Esophagus muscularis mucosa (tissue), 4 donors: ENCODE results near the gene ITPR2. TPM values are rescaled to one million over a fixed set of nuclear protein-coding genes. Genes with fewer than 3 reads are reported as not detected.
A peak's percentile ranks its signal among the peaks of the same experiment; 100 is the strongest.

Experiments
- DNase-seq: peaks from one replicate; pipeline ENCODE4 v3.0.0-alpha.2; 2017; ENCODE audit errors: extremely low spot score
- H3K27ac ChIP-seq, 4 donors: fragments of 200-600 bp; sonication (generic); replicated peaks in 1 of 4; 1 replicate in 3 of 4; 2 replicates in 1 of 4; pipeline ENCODE4 v1.5.1; 2016 to 2019; ENCODE audit warnings: mild to moderate bottlenecking in 1 of 4
- H3K27me3 ChIP-seq, 4 donors: fragments of 200-600 bp; sonication (generic); one replicate each; pipeline versions ENCODE4 v1.5.1 to v1.6.0; 2016 to 2019
- H3K36me3 ChIP-seq, 4 donors: fragments of 200-600 bp; sonication (generic); one replicate each; pipeline ENCODE4 v1.5.1; 2016 to 2019
- H3K4me1 ChIP-seq, 4 donors: fragments of 200-600 bp; sonication (generic); one replicate each; pipeline ENCODE4 v1.5.1; 2016 to 2019
- H3K4me3 ChIP-seq, 4 donors: fragments of 200-600 bp; sonication (generic); 1 replicate in 2 of 4; 2 replicates in 2 of 4; pipeline ENCODE4 v1.5.1; 2016 to 2019; ENCODE audit warnings: mild to moderate bottlenecking in 4 of 4, moderate library complexity in 1 of 4
- H3K9me3 ChIP-seq, 4 donors: fragments of 200-600 bp; sonication (generic); 1 replicate in 3 of 4; 2 replicates in 1 of 4; pipeline ENCODE4 v1.5.1; 2016 to 2019
- EP300 ChIP-seq: sonication (generic); formaldehyde crosslinking; IDR thresholded peaks from one replicate; pipeline ENCODE4 v1.6.1; 2017; ENCODE audit warnings: antibody characterized with exemption
- POLR2A ChIP-seq: fragments of 450-650 bp; IDR thresholded peaks from one replicate; pipeline ENCODE4 v1.6.1; 2017; ENCODE audit warnings: antibody characterized with exemption, moderate library complexity, mild to moderate bottlenecking, low read depth
- POLR2AphosphoS5 ChIP-seq, 2 donors: sonication (generic); formaldehyde crosslinking; IDR thresholded peaks; one replicate each; pipeline ENCODE4 v1.6.1; 2017; ENCODE audit warnings: antibody characterized with exemption in 2 of 2
- WGBS: methylation state at CpG from one replicate; pipeline ENCODE4 v1.1.5; 2018; 5-methylcytosine and 5-hydroxymethylcytosine counted together
- intact Hi-C: fragments of 100-400 bp; cut with DNase I; formaldehyde crosslinking; loops from one replicate; pipeline ENCODE4 v1.15.1; 2023
- total RNA-seq, 4 donors: library from RNA; depleted of rRNA; stranded (reverse); fragments of >200 nt; gene quantifications; one replicate each; pipeline versions ENCODE4 v1.1.0 to v1.2.1, GENCODE V29; 2016
- TF ChIP-seq, protein P1 (sequence below), 3 experiments: fragments of 200-600 bp in 2 of 3; fragments of 450-650 bp in 1 of 3; sonication (generic) in 2 of 3; IDR thresholded peaks; one replicate each; pipeline ENCODE4 v1.5.1; 2017 to 2019; ENCODE audit warnings: antibody characterized with exemption in 3 of 3, mild to moderate bottlenecking in 2 of 3, moderate library complexity in 1 of 3

Gene ITPR2
- total RNA-seq, 4 donors from 2014 or later = 23.7 to 26.6 (median 25.4) TPM

DNA sequence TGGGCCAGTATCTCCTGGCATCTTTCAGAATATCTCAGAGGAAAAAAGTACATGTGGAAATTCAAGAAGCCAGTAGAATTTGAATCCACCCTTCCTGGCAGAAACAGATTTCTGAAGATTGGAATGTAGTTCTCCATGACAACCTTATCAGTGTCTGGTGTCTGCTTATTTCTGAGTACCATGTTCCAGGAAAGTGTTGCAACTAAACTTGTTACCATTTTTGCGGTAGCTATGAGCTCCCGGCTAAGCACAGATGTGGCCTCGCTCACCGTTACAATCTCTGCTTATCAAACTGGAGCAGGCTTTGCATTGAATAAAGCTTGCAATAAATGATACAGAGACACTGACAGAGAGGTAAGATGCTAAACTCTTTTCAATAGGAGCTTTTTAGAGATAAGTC lies 13.0 kb upstream of the ITPR2 start:
- DNase-seq = no peak
- no peaks in the 10 kb centered on the region for H3K9me3 ChIP-seq
- no peak overlapping the region for H3K27ac ChIP-seq
- no peak overlapping the region for H3K4me3 ChIP-seq
- intact Hi-C loops = no loop called here
- H3K36me3 ChIP-seq = no peaks in the 10 kb centered on the region
- H3K4me1 ChIP-seq = peaks cover 0 to 15% (median 9%) of the 10 kb centered on the region in 4 donors
- 37% methylated on average over 4 of the region's 4 CpGs for WGBS
- TF ChIP-seq, protein P1, sequence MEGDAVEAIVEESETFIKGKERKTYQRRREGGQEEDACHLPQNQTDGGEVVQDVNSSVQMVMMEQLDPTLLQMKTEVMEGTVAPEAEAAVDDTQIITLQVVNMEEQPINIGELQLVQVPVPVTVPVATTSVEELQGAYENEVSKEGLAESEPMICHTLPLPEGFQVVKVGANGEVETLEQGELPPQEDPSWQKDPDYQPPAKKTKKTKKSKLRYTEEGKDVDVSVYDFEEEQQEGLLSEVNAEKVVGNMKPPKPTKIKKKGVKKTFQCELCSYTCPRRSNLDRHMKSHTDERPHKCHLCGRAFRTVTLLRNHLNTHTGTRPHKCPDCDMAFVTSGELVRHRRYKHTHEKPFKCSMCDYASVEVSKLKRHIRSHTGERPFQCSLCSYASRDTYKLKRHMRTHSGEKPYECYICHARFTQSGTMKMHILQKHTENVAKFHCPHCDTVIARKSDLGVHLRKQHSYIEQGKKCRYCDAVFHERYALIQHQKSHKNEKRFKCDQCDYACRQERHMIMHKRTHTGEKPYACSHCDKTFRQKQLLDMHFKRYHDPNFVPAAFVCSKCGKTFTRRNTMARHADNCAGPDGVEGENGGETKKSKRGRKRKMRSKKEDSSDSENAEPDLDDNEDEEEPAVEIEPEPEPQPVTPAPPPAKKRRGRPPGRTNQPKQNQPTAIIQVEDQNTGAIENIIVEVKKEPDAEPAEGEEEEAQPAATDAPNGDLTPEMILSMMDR (IDR thresholded peaks at IDR 0.05) = no peak
- TF ChIP-seq POLR2AphosphoS5 (IDR thresholded peaks at IDR 0.05) (no peak), POLR2A (no peak), EP300 (no peak)
- no peaks in the 10 kb centered on the region for H3K27me3 ChIP-seq

DNA sequence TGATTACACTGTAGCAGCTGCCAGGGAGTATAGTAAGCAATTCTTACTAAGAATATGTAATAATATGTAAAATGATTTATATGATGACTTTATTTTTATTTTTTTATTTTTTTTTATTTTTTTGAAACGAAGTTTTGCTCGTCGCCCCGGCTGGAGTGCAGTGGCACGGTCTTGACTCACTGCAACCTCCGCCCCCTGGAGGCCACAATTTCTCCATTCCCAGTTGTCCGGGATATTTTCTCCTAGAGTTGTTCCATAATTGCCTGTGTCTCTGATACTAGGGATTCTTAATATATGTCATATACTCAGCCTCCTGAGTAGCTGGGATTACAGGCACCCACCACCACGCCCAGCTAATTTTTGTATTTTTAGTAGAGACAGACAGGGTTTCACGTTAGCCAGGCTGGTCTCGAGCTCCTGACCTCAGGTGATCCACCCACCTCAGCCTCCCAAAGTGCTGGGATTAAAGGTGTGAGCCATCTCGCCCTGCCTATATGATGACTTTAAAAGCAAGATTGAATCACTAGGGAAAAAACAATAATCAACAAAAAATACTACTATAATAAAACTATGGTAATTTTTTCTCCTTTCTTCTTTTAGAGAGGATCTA lies 12.2 kb upstream of the ITPR2 start:
- Histone ChIP-seq H3K4me1 (peaks cover 0 to 15% (median 9%) of the 10 kb centered on the region in 4 donors), H3K27ac (no peak overlapping the region), H3K27me3 (no peaks in the 10 kb centered on the region), H3K4me3 (no peak overlapping the region), H3K36me3 (no peaks in the 10 kb centered on the region), H3K9me3 (no peaks in the 10 kb centered on the region)
- DNase-seq = no peak
- intact Hi-C loops = no loop called here
- WGBS = 42% methylated on average over 11 of the region's 11 CpGs
- no peak for TF ChIP-seq POLR2A
- TF ChIP-seq, protein P1 (IDR thresholded peaks at IDR 0.05) = peak; percentile 56 to 71 (median 57)
- no peak for TF ChIP-seq POLR2AphosphoS5 (IDR thresholded peaks at IDR 0.05)
- no peak for TF ChIP-seq EP300

DNA sequence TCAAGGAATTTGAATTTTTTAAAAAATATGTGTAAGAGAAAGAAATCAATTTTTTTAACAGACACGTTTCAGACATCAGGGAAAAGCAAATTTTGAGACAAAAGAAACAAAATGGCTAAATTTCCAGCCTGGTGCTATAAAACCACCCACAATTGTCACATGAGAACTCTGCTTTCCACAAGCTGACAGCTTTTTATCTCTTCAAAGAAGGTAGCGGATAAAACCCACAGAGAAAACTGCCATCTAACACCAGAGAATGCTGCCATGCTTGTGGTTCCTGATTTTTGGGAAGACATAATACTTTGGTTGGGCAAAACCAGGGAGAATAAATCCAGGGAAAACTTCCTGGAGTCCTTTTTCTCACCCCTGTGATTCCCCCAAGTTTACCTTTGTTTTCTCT lies 10.3 kb upstream of the ITPR2 start:
- Histone ChIP-seq H3K27ac (no peak overlapping the region), H3K36me3 (no peaks in the 10 kb centered on the region), H3K4me3 (no peak overlapping the region), H3K4me1 (peaks cover 0 to 15% (median 9%) of the 10 kb centered on the region in 4 donors), H3K27me3 (no peaks in the 10 kb centered on the region), H3K9me3 (no peaks in the 10 kb centered on the region)
- DNase-seq = no peak
- intact Hi-C loops = no loop called here
- TF ChIP-seq EP300 (no peak), POLR2AphosphoS5 (IDR thresholded peaks at IDR 0.05) (no peak), POLR2A (no peak)
- TF ChIP-seq, protein P1 (IDR thresholded peaks at IDR 0.05) = no peak
- 88% methylated on average over 2 of the region's 2 CpGs for WGBS

DNA sequence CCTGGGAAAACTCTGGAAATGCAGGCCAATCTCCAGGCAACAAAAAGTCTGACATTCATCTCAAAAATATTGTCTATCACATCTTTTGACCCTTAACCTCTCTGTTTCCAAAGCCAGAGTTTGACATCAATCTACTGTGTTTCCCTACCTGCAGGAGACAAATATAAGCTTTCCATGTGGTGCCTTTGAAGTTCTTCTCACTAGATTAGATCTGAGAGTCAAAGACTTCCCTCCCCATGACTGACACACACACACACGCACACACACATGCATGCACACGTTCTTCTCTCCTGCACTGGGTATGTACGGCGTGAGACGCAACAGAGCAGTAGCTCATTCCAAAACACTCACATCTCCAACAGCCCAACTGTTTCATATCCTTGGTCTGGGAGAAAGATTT lies 8.1 kb upstream of the ITPR2 start:
- H3K27ac ChIP-seq = no peak overlapping the region
- no peaks in the 10 kb centered on the region for H3K27me3 ChIP-seq
- H3K36me3 ChIP-seq = no peaks in the 10 kb centered on the region
- intact Hi-C loops = no loop called here
- H3K9me3 ChIP-seq = no peaks in the 10 kb centered on the region
- peaks cover 0 to 9% (median 8%) of the 10 kb centered on the region in 4 donors for H3K4me1 ChIP-seq
- 89% methylated on average over 5 of the region's 5 CpGs for WGBS
- TF ChIP-seq EP300 = no peak
- no peak for TF ChIP-seq POLR2AphosphoS5 (IDR thresholded peaks at IDR 0.05)
- no peak for TF ChIP-seq POLR2A
- TF ChIP-seq, protein P1 (IDR thresholded peaks at IDR 0.05) = no peak
- no peak for DNase-seq
- no peak overlapping the region for H3K4me3 ChIP-seq

DNA sequence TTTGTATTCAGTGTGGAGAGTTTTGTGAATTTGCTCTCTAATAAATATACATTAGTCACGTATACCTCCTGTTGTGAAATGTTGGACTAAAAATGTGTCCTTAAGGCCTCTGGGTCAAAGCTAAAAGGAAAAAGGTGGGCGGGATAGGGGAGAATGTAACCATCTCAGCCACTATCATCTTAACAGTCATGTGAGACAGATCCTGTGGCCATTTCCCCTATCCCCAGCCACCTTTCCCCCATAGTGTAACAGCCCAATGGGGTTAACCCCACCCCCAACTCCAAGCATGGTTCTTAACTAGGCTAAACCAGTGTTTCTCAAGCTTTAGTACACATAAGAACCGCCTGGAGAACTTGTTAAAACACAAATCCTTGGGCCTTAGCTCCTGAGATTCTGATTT lies 6.5 kb upstream of the ITPR2 start:
- no peaks in the 10 kb centered on the region for H3K36me3 ChIP-seq
- no peak overlapping the region for H3K27ac ChIP-seq
- no peaks in the 10 kb centered on the region for H3K9me3 ChIP-seq
- TF ChIP-seq, protein P1 (IDR thresholded peaks at IDR 0.05) = no peak
- TF ChIP-seq EP300 = no peak
- no peak for TF ChIP-seq POLR2A
- no peak for TF ChIP-seq POLR2AphosphoS5 (IDR thresholded peaks at IDR 0.05)
- H3K4me1 ChIP-seq = no peaks in the 10 kb centered on the region
- no peaks in the 10 kb centered on the region for H3K27me3 ChIP-seq
- no peak for DNase-seq
- 100% methylated on average over 3 of the region's 3 CpGs for WGBS
- intact Hi-C loops = loop anchor here (10.0 kb wide), 2 partner anchors 45 to 115 kb away; no protein-coding TSS in a partner anchor
- H3K4me3 ChIP-seq = no peak overlapping the region
